Measurements from ENCODE around the gene DDX1. TPM values are rescaled to one million over a fixed set of nuclear protein-coding genes. Genes with fewer than 3 reads are reported as not detected.

The DDX1 gene
- polyA plus RNA-seq, 3 donors, result 14.1 to 35.4 (median 30.1) TPM

- Mint-ChIP-seq H3K27ac (no peak overlapping the region), H3K36me3 (no peaks in the 10 kb centered on the region), H3K9me3 (peaks cover 0 to 4% (median 0%) of the 10 kb centered on the region in 7 donors), H3K27me3 (ENCODE audit: low read depth in 3 of 3) (peaks cover 0 to 1% (median 0%) of the 10 kb centered on the region in 3 donors), H3K4me3 (no peak overlapping the region), H3K4me1 (peaks cover 4% of the 10 kb centered on the region)
- Histone ChIP-seq H3K4me3 (replicated peaks in 1 of 3; ENCODE audit: low read depth in 2 of 3, low read length in 3 of 3) (no peak overlapping the region), H4K20me1 (ENCODE audit: insufficient read depth, low read length) (no peaks in the 10 kb centered on the region), H3K27me3 (ENCODE audit: control insufficient read depth in 2 of 2, insufficient read depth in 2 of 2, low read length in 2 of 2) (no peaks in the 10 kb centered on the region), H3K9ac (ENCODE audit: insufficient read depth, low read length, poor library complexity, severe bottlenecking) (no peak overlapping the region), H3K79me2 (ENCODE audit: insufficient read depth, low read length) (no peaks in the 10 kb centered on the region), H3K4me1 (ENCODE audit: control insufficient read depth in 1 of 2, insufficient read depth in 2 of 2, low read length in 2 of 2) (no peaks in the 10 kb centered on the region), H3K27ac (ENCODE audit: low read depth in 1 of 2, low read length in 2 of 2) (no peak overlapping the region), H2AFZ (ENCODE audit: insufficient read depth, low read depth, low read length, poor library complexity, severe bottlenecking) (no peak overlapping the region), H3K9me3 (replicated peaks in 1 of 2; ENCODE audit: control insufficient read depth in 1 of 2, insufficient read depth in 1 of 2, low read length in 2 of 2) (no peaks in the 10 kb centered on the region), H3K36me3 (replicated peaks in 1 of 2; ENCODE audit: control insufficient read depth in 1 of 2, insufficient read depth in 2 of 2, low read length in 2 of 2) (no peaks in the 10 kb centered on the region), H3K4me2 (replicated peaks; ENCODE audit: extremely low read depth, low read length, poor library complexity, severe bottlenecking) (no peak overlapping the region)
- 83% methylated on average over 3 of the region's 4 CpGs for WGBS (ENCODE audit: insufficient coverage)
- no peak for DNase-seq
- intact Hi-C loops (cut with micrococcal nuclease), result no loop called here
- TF ChIP-seq, protein P1, sequence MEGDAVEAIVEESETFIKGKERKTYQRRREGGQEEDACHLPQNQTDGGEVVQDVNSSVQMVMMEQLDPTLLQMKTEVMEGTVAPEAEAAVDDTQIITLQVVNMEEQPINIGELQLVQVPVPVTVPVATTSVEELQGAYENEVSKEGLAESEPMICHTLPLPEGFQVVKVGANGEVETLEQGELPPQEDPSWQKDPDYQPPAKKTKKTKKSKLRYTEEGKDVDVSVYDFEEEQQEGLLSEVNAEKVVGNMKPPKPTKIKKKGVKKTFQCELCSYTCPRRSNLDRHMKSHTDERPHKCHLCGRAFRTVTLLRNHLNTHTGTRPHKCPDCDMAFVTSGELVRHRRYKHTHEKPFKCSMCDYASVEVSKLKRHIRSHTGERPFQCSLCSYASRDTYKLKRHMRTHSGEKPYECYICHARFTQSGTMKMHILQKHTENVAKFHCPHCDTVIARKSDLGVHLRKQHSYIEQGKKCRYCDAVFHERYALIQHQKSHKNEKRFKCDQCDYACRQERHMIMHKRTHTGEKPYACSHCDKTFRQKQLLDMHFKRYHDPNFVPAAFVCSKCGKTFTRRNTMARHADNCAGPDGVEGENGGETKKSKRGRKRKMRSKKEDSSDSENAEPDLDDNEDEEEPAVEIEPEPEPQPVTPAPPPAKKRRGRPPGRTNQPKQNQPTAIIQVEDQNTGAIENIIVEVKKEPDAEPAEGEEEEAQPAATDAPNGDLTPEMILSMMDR (IDR thresholded peaks at IDR 0.05), result no peak
Measured at GRCh38 chr2:15658911-15659310, 67.2 kb downstream of the DDX1 start.

DNA sequence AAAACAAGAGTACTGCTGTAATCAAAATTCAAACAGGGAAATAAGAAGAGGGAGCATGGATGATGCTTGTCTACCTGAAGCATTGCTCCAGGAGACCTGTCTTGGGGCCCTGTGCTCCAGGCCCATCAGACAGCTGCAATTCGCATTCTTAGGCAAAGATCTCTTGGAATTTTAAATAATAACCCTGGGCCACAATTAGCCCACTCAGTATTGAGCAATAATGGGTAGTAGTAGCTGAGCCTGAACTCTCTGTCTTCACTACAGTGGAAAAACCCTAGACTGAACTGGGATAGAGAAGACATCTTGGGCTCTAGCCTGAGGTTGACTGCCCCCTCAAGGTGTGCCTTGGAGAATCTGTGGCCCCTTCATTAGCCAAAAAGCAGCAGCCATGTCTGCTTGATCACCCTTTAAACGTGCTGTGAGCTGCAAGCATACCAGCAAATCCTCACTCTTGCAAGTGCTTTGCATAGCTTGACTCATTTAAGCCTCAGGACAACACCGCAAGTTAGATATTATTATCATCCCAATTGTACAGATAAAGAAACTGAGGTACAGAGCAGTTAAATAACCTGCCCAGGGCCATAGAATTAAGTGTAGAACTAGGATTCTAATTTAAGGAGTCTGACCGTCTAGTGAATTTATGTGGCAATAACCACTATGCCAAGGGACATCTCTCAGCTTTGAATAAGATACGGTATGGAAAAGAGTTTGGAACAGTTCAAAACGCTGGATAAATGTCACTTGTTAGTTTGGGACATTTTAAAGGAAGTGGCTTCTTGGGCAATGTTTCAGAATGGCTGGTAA is 69.0 kb downstream of the DDX1 start:
- Mint-ChIP-seq H3K9me3 (peaks cover 0 to 6% (median 3%) of the 10 kb centered on the region in 7 donors), H3K27me3 (ENCODE audit: low read depth in 3 of 3) (peaks cover 0 to 1% (median 1%) of the 10 kb centered on the region in 3 donors), H3K4me3 (no peak overlapping the region), H3K27ac (no peak overlapping the region), H3K4me1 (peaks cover 4% of the 10 kb centered on the region), H3K36me3 (no peaks in the 10 kb centered on the region)
- no peak overlapping the region for H3K4me3 ChIP-seq (replicated peaks in 1 of 3; ENCODE audit: low read depth in 2 of 3, low read length in 3 of 3)
- no peaks in the 10 kb centered on the region for H3K9me3 ChIP-seq (replicated peaks in 1 of 2; ENCODE audit: control insufficient read depth in 1 of 2, insufficient read depth in 1 of 2, low read length in 2 of 2)
- H3K9ac ChIP-seq (ENCODE audit: insufficient read depth, low read length, poor library complexity, severe bottlenecking), result no peak overlapping the region
- no peak overlapping the region for H3K27ac ChIP-seq (ENCODE audit: low read depth in 1 of 2, low read length in 2 of 2)
- 80% methylated on average over 1 of the region's 6 CpGs for WGBS (ENCODE audit: insufficient coverage)
- no peak for DNase-seq
- H3K27me3 ChIP-seq (ENCODE audit: control insufficient read depth in 2 of 2, insufficient read depth in 2 of 2, low read length in 2 of 2), result no peaks in the 10 kb centered on the region
- H3K36me3 ChIP-seq (replicated peaks in 1 of 2; ENCODE audit: control insufficient read depth in 1 of 2, insufficient read depth in 2 of 2, low read length in 2 of 2), result no peaks in the 10 kb centered on the region
- TF ChIP-seq, protein P1 (IDR thresholded peaks at IDR 0.05), result no peak
- no peak overlapping the region for H3K4me2 ChIP-seq (replicated peaks; ENCODE audit: extremely low read depth, low read length, poor library complexity, severe bottlenecking)
- intact Hi-C loops (cut with micrococcal nuclease), result no loop called here
- H3K4me1 ChIP-seq (ENCODE audit: control insufficient read depth in 1 of 2, insufficient read depth in 2 of 2, low read length in 2 of 2), result no peaks in the 10 kb centered on the region
- no peaks in the 10 kb centered on the region for H4K20me1 ChIP-seq (ENCODE audit: insufficient read depth, low read length)
- H3K79me2 ChIP-seq (ENCODE audit: insufficient read depth, low read length), result no peaks in the 10 kb centered on the region
- H2AFZ ChIP-seq (ENCODE audit: insufficient read depth, low read depth, low read length, poor library complexity, severe bottlenecking), result no peak overlapping the region
